Psoas muscle (tissue), 8 donors: ENCODE measurements around the gene CETP. TPM values are rescaled to one million over a fixed set of nuclear protein-coding genes. Genes with fewer than 3 reads are reported as not detected.
"Not testable (repeated sequence)": the region's sequence is repeated elsewhere in the genome, so short reads cannot be mapped to it uniquely, and the experiment has no call there.

Experiments
- ATAC-seq, 4 donors: fragments of 200-7000 bp; cut with Tn5 transposase; one replicate each; pipeline ENCODE4 v1.9.1; 2020; ENCODE audit warnings: moderate library complexity in 3 of 4, mild to moderate bottlenecking in 2 of 4
- DNase-seq, 2 donors: peaks; one replicate each; pipeline ENCODE4 v3.0.0-alpha.2; 2020
- H3K27ac ChIP-seq: fragments of 200-600 bp; one replicate; pipeline ENCODE4 v1.8.0; 2022
- H3K27me3 ChIP-seq, 3 donors: fragments of 200-600 bp in 1 of 3; one replicate each; pipeline versions ENCODE4 v1.6.1 to v1.8.0; 2013 to 2022; ENCODE audit warnings: low read length in 2 of 3, mild to moderate bottlenecking in 2 of 3, moderate library complexity in 1 of 3; ENCODE audit not compliant: insufficient read depth in 3 of 3
- H3K36me3 ChIP-seq, 2 donors: fragments of 200-600 bp in 1 of 2; one replicate each; pipeline versions ENCODE4 v1.6.1 to v1.8.0; 2013 to 2022; ENCODE audit warnings: low read depth in 1 of 2, mild to moderate bottlenecking in 1 of 2, moderate library complexity in 1 of 2; ENCODE audit not compliant: insufficient read depth in 1 of 2
- H3K4me1 ChIP-seq: fragments of 200-600 bp; one replicate; pipeline ENCODE4 v1.8.0; 2022
- H3K4me3 ChIP-seq: fragments of 200-600 bp; one replicate; pipeline ENCODE4 v1.8.0; 2022; ENCODE audit warnings: mild to moderate bottlenecking
- H3K9me3 ChIP-seq: fragments of 200-600 bp; one replicate; pipeline ENCODE4 v1.8.0; 2022
- CTCF ChIP-seq: fragments of 200-600 bp; IDR thresholded peaks from one replicate; pipeline ENCODE4 v1.8.0; 2022; ENCODE audit warnings: antibody characterized with exemption
- WGBS, 3 donors: extraction: QIAGEN DNeasy Blood & Tissue Kit; methylation state at CpG; one replicate each; pipeline versions ENCODE4 v1.1.6 to v1.1.7; 2013; 5-methylcytosine and 5-hydroxymethylcytosine counted together
- intact Hi-C, 2 donors: fragments of 100-400 bp; cut with DNase I; formaldehyde crosslinking; loops; one replicate each; pipeline versions ENCODE4 v1.11.0 to v1.14.2; 2022
- polyA plus RNA-seq, 3 donors: library from polyadenylated mRNA; stranded (reverse); fragments of 200-250 nt; gene quantifications; one replicate each; pipeline ENCODE4 v1.2.3, GENCODE V29; 2013
- total RNA-seq, 4 donors: library from RNA; stranded (reverse); fragmentation: NEBNext Ultra II Directional in 2 of 4; extraction: Animal tissue kit (Norgen Biotek cat#: 25700) in 2 of 4; gene quantifications; one replicate each; pipeline versions ENCODE4 v1.2.1 to v1.2.4, GENCODE V29; 2021 to 2023
- donor health status: healthy with polysubstance abuse.
- donor health status: DM: no; HTN: no; CAD: no; lungs with moderate emphysema.
- donor health status: Bipolar disorder and iron deficiency.
- donor health status: healthy.
- donor health status: DM: yes; HTN: yes; CAD: no.
- donor health status: DM: no; HTN: no; CAD: no.
- donor health status: DM: no; HTN: no; CAD: no.
- donor health status: DM: yes; HTN: yes; CAD: no.

CETP gene
- total and polyA plus RNA-seq, 7 donors = 0.05 to 0.67 (median 0.17) TPM; not detected in 2

- WGBS, 3 donors = 75 to 82% (median 79%) methylated on average over 9 of the region's 9 CpGs
- Histone ChIP-seq H3K9me3 (no peaks in the 10 kb centered on the region), H3K4me1 (no peaks in the 10 kb centered on the region), H3K4me3 (no peak overlapping the region), H3K27me3 (peaks cover 0 to 3% (median 0%) of the 10 kb centered on the region in 3 donors), H3K27ac (no peak overlapping the region), H3K36me3 (no peaks in the 10 kb centered on the region)
- peak in 1 of 2 donors; percentile 26 for DNase-seq
- no peak for TF ChIP-seq CTCF
- intact Hi-C loops = no loop called here
- no peak for ATAC-seq
Observed at GRCh38 chr16:56973294-56973689, 11.5 kb downstream of the CETP start.

- H3K4me1 ChIP-seq, H3K36me3 ChIP-seq, ATAC-seq, intact Hi-C loops, H3K9me3 ChIP-seq, H3K4me3 ChIP-seq, H3K27me3 ChIP-seq, H3K27ac ChIP-seq: not testable (repeated sequence)
- DNase-seq = peak in 1 of 2 donors; percentile 1
- WGBS, 3 donors = 81 to 94% (median 84%) methylated on average over 7 of the region's 7 CpGs
Observed at GRCh38 chr16:56973899-56974298, 12.1 kb downstream of the CETP start.

- WGBS, 3 donors = 85 to 87% (median 86%) methylated on average over 9 of the region's 9 CpGs
- Histone ChIP-seq H3K9me3 (no peaks in the 10 kb centered on the region), H3K36me3 (no peaks in the 10 kb centered on the region), H3K4me3 (no peak overlapping the region), H3K27me3 (peaks cover 0 to 3% (median 0%) of the 10 kb centered on the region in 3 donors), H3K4me1 (no peaks in the 10 kb centered on the region), H3K27ac (no peak overlapping the region)
- intact Hi-C loops = no loop called here
- ATAC-seq (no peak), DNase-seq (no peak)
- no peak for TF ChIP-seq CTCF
Observed at GRCh38 chr16:56974549-56975300, 13.0 kb downstream of the CETP start.

- WGBS, 3 donors = 90 to 93% (median 92%) methylated on average over 10 of the region's 10 CpGs
- Histone ChIP-seq H3K36me3 (no peaks in the 10 kb centered on the region), H3K27ac (no peak overlapping the region), H3K4me3 (no peak overlapping the region), H3K4me1 (no peaks in the 10 kb centered on the region), H3K27me3 (peaks cover 0 to 3% (median 0%) of the 10 kb centered on the region in 3 donors), H3K9me3 (no peaks in the 10 kb centered on the region)
- ATAC-seq (no peak), DNase-seq (no peak)
- no peak for TF ChIP-seq CTCF
- intact Hi-C loops = no loop called here
Observed at GRCh38 chr16:56975714-56976113, 14.0 kb downstream of the CETP start.

GRCh38 chr16:56977216-56977615 lies 15.5 kb downstream of the CETP start:
- no peaks in the 10 kb centered on the region for H3K4me1 ChIP-seq
- H3K9me3 ChIP-seq = no peaks in the 10 kb centered on the region
- no peak overlapping the region for H3K27ac ChIP-seq
- DNase-seq (no peak), ATAC-seq (no peak)
- H3K36me3 ChIP-seq = no peaks in the 10 kb centered on the region
- intact Hi-C loops = no loop called here
- 79 to 90% (median 80%) methylated on average over 6 of the region's 6 CpGs for WGBS, 3 donors
- no peak overlapping the region for H3K4me3 ChIP-seq
- peaks cover 0 to 3% (median 0%) of the 10 kb centered on the region in 3 donors for H3K27me3 ChIP-seq
- no peak for TF ChIP-seq CTCF
